ENCODE measurements around the gene CPNE9. TPM values are rescaled to one million over a fixed set of nuclear protein-coding genes. Genes with fewer than 3 reads are reported as not detected.

The CPNE9 gene
- total RNA-seq, 4 donors from 2014 or later, result not detected

- Histone ChIP-seq H3K9me3 (no peaks in the 10 kb centered on the region), H3K4me3 (no peak overlapping the region), H3K27ac (no peak overlapping the region), H3K36me3 (peaks cover 0 to 12% (median 1%) of the 10 kb centered on the region in 4 donors), H3K27me3 (no peaks in the 10 kb centered on the region), H3K4me1 (peaks cover 0 to 2% (median 0%) of the 10 kb centered on the region in 4 donors)
- in situ Hi-C loops (cut with MboI; ENCODE audit: low pct_ligation_motif_present in 1 of 4, low pct_unique_long_range_greater_than_20kb in 1 of 4, low sequenced_read_pairs in 3 of 4), result no loop called here
- 96% methylated on average over 5 of the region's 5 CpGs; no CpG with 5 or more reads in 1 of the 2 donors for WGBS, 2 donors (ENCODE audit: low coverage in 1 of 2)
- no peak for DNase-seq
- TF ChIP-seq, protein P1, sequence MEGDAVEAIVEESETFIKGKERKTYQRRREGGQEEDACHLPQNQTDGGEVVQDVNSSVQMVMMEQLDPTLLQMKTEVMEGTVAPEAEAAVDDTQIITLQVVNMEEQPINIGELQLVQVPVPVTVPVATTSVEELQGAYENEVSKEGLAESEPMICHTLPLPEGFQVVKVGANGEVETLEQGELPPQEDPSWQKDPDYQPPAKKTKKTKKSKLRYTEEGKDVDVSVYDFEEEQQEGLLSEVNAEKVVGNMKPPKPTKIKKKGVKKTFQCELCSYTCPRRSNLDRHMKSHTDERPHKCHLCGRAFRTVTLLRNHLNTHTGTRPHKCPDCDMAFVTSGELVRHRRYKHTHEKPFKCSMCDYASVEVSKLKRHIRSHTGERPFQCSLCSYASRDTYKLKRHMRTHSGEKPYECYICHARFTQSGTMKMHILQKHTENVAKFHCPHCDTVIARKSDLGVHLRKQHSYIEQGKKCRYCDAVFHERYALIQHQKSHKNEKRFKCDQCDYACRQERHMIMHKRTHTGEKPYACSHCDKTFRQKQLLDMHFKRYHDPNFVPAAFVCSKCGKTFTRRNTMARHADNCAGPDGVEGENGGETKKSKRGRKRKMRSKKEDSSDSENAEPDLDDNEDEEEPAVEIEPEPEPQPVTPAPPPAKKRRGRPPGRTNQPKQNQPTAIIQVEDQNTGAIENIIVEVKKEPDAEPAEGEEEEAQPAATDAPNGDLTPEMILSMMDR (IDR thresholded peaks at IDR 0.05), result no peak
- TF ChIP-seq POLR2AphosphoS5 (IDR thresholded peaks at IDR 0.05), result no peak
- no peak for TF ChIP-seq EP300 (IDR thresholded peaks at IDR 0.05; ENCODE audit: low read depth)
- TF ChIP-seq POLR2A (IDR thresholded peaks at IDR 0.05), result no peak
- intact Hi-C loops (cut with DNase I; ENCODE audit: low total_unique reads), result no loop called here
Measured at GRCh38 chr3:9761919-9762318, 58.3 kb downstream of the CPNE9 start.

DNA sequence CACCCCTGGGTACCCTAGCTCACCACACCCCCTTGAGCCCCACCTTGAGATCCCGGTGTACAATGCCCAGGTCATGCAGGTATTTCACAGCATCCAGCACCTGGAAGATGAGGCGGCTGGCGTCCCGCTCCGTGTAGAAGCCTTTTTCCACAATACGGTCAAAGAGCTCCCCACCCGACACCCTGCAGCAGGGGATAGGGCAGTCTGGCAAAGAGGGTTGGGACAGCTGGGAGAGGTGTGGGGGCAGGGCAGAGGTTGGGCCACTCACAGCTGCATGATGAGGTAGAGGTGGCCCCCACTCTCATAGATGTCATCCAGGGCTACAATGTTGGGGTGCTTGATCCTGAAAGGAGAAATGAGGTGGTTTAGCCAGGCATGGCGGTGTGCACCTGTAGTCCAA, 59.2 kb downstream of the CPNE9 start:
- H3K27me3 ChIP-seq, result no peaks in the 10 kb centered on the region
- H3K36me3 ChIP-seq, result peaks cover 0 to 6% (median 0%) of the 10 kb centered on the region in 4 donors
- no peak overlapping the region for H3K4me3 ChIP-seq
- WGBS, 2 donors (ENCODE audit: low coverage in 1 of 2), result 93% methylated on average over 8 of the region's 8 CpGs; no CpG with 5 or more reads in 1 of the 2 donors
- in situ Hi-C loops (cut with MboI; ENCODE audit: low pct_ligation_motif_present in 1 of 4, low pct_unique_long_range_greater_than_20kb in 1 of 4, low sequenced_read_pairs in 3 of 4) (no loop called here), intact Hi-C loops (cut with DNase I; ENCODE audit: low total_unique reads) (no loop called here)
- H3K9me3 ChIP-seq, result no peaks in the 10 kb centered on the region
- no peak for DNase-seq
- TF ChIP-seq POLR2AphosphoS5 (IDR thresholded peaks at IDR 0.05), result no peak
- TF ChIP-seq, protein P1 (IDR thresholded peaks at IDR 0.05), result no peak
- TF ChIP-seq EP300 (IDR thresholded peaks at IDR 0.05; ENCODE audit: low read depth), result no peak
- TF ChIP-seq POLR2A (IDR thresholded peaks at IDR 0.05), result no peak
- H3K27ac ChIP-seq, result no peak overlapping the region
- peaks cover 0 to 9% (median 4%) of the 10 kb centered on the region in 4 donors for H3K4me1 ChIP-seq

- Histone ChIP-seq H3K4me1 (peaks cover 10 to 36% (median 29%) of the 10 kb centered on the region in 4 donors), H3K4me3 (no peak overlapping the region), H3K27me3 (no peaks in the 10 kb centered on the region), H3K9me3 (no peaks in the 10 kb centered on the region), H3K27ac (no peak overlapping the region), H3K36me3 (no peaks in the 10 kb centered on the region)
- TF ChIP-seq, protein P1 (IDR thresholded peaks at IDR 0.05), result no peak
- TF ChIP-seq POLR2AphosphoS5 (IDR thresholded peaks at IDR 0.05) (no peak), POLR2A (IDR thresholded peaks at IDR 0.05) (no peak), EP300 (IDR thresholded peaks at IDR 0.05; ENCODE audit: low read depth) (no peak)
- no peak for DNase-seq
- intact Hi-C loops (cut with DNase I; ENCODE audit: low total_unique reads) (no loop called here), in situ Hi-C loops (cut with MboI; ENCODE audit: low pct_ligation_motif_present in 1 of 4, low pct_unique_long_range_greater_than_20kb in 1 of 4, low sequenced_read_pairs in 3 of 4) (no loop called here)
- WGBS, 2 donors (ENCODE audit: low coverage in 1 of 2), result 95% methylated on average over 3 of the region's 4 CpGs; no CpG with 5 or more reads in 1 of the 2 donors
Measured at GRCh38 chr3:9765865-9766264, 62.2 kb downstream of the CPNE9 start.

DNA sequence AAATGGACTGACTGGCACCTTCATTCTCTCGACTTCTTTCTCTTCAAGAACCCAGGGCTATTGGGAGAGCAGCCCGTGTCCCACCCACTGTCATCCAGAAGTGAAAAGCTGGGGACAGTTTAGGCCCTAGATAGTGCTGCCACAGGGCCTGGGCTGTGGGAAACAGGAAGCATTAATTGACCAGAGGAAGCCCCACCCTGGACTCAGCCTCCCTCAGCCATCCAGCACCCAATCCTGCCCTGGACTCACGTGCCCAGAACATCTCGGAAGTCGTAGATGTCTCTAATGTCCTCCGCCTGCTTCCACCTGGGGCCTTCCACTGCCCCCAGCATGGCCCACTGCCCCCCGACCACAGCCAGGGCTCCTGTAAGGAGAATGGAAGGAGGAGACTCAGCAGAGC, 63.8 kb downstream of the CPNE9 start:
- H3K9me3 ChIP-seq, result no peaks in the 10 kb centered on the region
- peak overlapping the region in 2 of 4 donors; percentile 17 to 21 for H3K27ac ChIP-seq
- no peaks in the 10 kb centered on the region for H3K27me3 ChIP-seq
- peaks cover 10 to 38% (median 30%) of the 10 kb centered on the region in 4 donors for H3K4me1 ChIP-seq
- 71% methylated on average over 7 of the region's 7 CpGs; no CpG with 5 or more reads in 1 of the 2 donors for WGBS, 2 donors (ENCODE audit: low coverage in 1 of 2)
- DNase-seq, result no peak
- H3K4me3 ChIP-seq, result no peak overlapping the region
- in situ Hi-C loops (cut with MboI; ENCODE audit: low pct_ligation_motif_present in 1 of 4, low pct_unique_long_range_greater_than_20kb in 1 of 4, low sequenced_read_pairs in 3 of 4) (no loop called here), intact Hi-C loops (cut with DNase I; ENCODE audit: low total_unique reads) (no loop called here)
- no peaks in the 10 kb centered on the region for H3K36me3 ChIP-seq
- TF ChIP-seq, protein P1 (IDR thresholded peaks at IDR 0.05), result no peak
- no peak for TF ChIP-seq POLR2AphosphoS5 (IDR thresholded peaks at IDR 0.05)
- no peak for TF ChIP-seq EP300 (IDR thresholded peaks at IDR 0.05; ENCODE audit: low read depth)
- no peak for TF ChIP-seq POLR2A (IDR thresholded peaks at IDR 0.05)
